T-helper 17 cell (primary cell): Measurements from ENCODE around the gene ANKS1B. TPM values are rescaled to one million over a fixed set of nuclear protein-coding genes. Genes with fewer than 3 reads are reported as not detected.

Source experiments
- ATAC-seq: fragments of 150-1000 bp; cut with Tn5 transposase; 2 replicates; pipeline ENCODE4 v1.10.0; 2021; ENCODE audit warnings: mild to moderate bottlenecking, moderate library complexity
- DNase-seq, 3 donors: peaks; one replicate each; pipeline versions ENCODE4 v3.0.0 to v3.0.0-alpha.2; 2020 to 2021
- H3K9me3 ChIP-seq: one replicate; pipeline ENCODE4 v1.7.0; 2013; ENCODE audit warnings: low read length, mild to moderate bottlenecking; ENCODE audit not compliant: control insufficient read depth, poor library complexity, severe bottlenecking
- H3K27ac Mint-ChIP-seq: one replicate; pipeline ENCODE4 v1.8.0; 2022; ENCODE audit warnings: mild to moderate bottlenecking, moderate library complexity, mixed read lengths
- H3K27me3 Mint-ChIP-seq: one replicate; pipeline ENCODE4 v1.8.0; 2022; ENCODE audit warnings: mixed read lengths
- H3K36me3 Mint-ChIP-seq: one replicate; pipeline ENCODE4 v1.8.0; 2022; ENCODE audit warnings: low read depth, mixed read lengths
- H3K4me1 Mint-ChIP-seq: one replicate; pipeline ENCODE4 v1.8.0; 2022; ENCODE audit warnings: mild to moderate bottlenecking, mixed read lengths
- H3K4me3 Mint-ChIP-seq: one replicate; pipeline ENCODE4 v1.8.0; 2022; ENCODE audit warnings: mild to moderate bottlenecking, moderate library complexity, mixed read lengths
- total RNA-seq, 4 donors: library from RNA in 2 of 4; stranded (reverse) in 2 of 4; gene quantifications; one replicate each; pipeline ENCODE4 v1.2.3 and lab custom pipeline; 2022 to 2026

The ANKS1B gene
- total RNA-seq, 2 donors from 2014 or later = 0.35 to 1.2 TPM

DNA sequence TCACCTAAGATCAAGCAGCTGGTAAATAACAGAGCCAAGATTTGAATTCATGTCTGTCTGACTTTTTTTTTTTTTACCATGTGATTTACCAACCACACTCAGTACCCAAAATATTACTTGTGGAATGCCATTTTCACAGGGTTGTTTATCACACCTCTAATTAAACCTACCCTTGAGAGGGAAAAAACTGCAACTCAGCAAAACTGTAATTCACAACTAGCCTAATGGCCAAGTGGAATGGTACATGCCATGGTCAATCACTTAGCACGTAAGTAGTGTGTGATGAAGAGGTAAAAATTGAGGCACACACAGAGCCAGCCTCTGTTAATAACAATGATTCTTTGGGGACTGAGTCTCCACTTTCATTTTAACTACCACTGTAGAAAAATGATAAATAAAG is 750.0 kb downstream of the ANKS1B start:
- no peak for DNase-seq
- H3K4me1 Mint-ChIP-seq = no peaks in the 10 kb centered on the region
- no peaks in the 10 kb centered on the region for H3K9me3 ChIP-seq
- no peak overlapping the region for H3K4me3 Mint-ChIP-seq
- no peak overlapping the region for H3K27ac Mint-ChIP-seq
- no peaks in the 10 kb centered on the region for H3K27me3 Mint-ChIP-seq
- H3K36me3 Mint-ChIP-seq = no peaks in the 10 kb centered on the region
- no peak for ATAC-seq

- Mint-ChIP-seq H3K36me3 (no peaks in the 10 kb centered on the region), H3K27ac (no peak overlapping the region), H3K4me1 (no peaks in the 10 kb centered on the region), H3K27me3 (no peaks in the 10 kb centered on the region), H3K4me3 (no peak overlapping the region)
- ATAC-seq = no peak
- DNase-seq = no peak
- no peaks in the 10 kb centered on the region for H3K9me3 ChIP-seq
Observed at GRCh38 chr12:99232324-99232723, 752.4 kb downstream of the ANKS1B start.

DNA sequence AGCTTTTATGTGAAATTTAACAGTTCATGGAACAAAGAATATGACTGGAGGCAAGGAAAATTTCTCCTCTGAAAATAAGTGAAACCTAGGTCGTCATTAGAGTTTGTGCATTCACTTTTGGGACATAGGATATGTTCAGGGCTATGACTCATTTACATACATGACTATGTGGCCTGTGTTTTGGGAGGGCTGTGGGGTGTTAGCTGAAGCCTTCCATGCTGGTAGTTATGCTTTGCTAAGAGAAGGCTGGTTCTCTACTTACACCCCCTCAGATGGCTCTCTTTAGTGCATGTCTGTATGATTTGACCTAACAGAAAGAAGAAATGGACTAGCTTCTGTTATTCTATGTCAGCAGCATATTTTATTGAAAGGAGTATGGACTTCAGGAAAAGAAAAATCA is 753.7 kb downstream of the ANKS1B start:
- H3K9me3 ChIP-seq = no peaks in the 10 kb centered on the region
- no peaks in the 10 kb centered on the region for H3K27me3 Mint-ChIP-seq
- H3K27ac Mint-ChIP-seq = no peak overlapping the region
- DNase-seq = no peak
- ATAC-seq = no peak
- no peak overlapping the region for H3K4me3 Mint-ChIP-seq
- no peaks in the 10 kb centered on the region for H3K36me3 Mint-ChIP-seq
- H3K4me1 Mint-ChIP-seq = no peaks in the 10 kb centered on the region

GRCh38 chr12:99224237-99224636 is 760.5 kb downstream of the ANKS1B start:
- no peaks in the 10 kb centered on the region for H3K36me3 Mint-ChIP-seq
- no peaks in the 10 kb centered on the region for H3K27me3 Mint-ChIP-seq
- DNase-seq (no peak), ATAC-seq (no peak)
- H3K9me3 ChIP-seq = no peaks in the 10 kb centered on the region
- H3K4me1 Mint-ChIP-seq = no peaks in the 10 kb centered on the region
- H3K4me3 Mint-ChIP-seq = no peak overlapping the region
- H3K27ac Mint-ChIP-seq = no peak overlapping the region

GRCh38 chr12:99223579-99223978 is 761.2 kb downstream of the ANKS1B start:
- H3K9me3 ChIP-seq = no peaks in the 10 kb centered on the region
- no peak for ATAC-seq
- no peaks in the 10 kb centered on the region for H3K27me3 Mint-ChIP-seq
- H3K4me1 Mint-ChIP-seq = no peaks in the 10 kb centered on the region
- no peak overlapping the region for H3K27ac Mint-ChIP-seq
- H3K36me3 Mint-ChIP-seq = no peaks in the 10 kb centered on the region
- no peak for DNase-seq
- no peak overlapping the region for H3K4me3 Mint-ChIP-seq

GRCh38 chr12:99213047-99213446 is 771.7 kb downstream of the ANKS1B start:
- Mint-ChIP-seq H3K27ac (no peak overlapping the region), H3K27me3 (no peaks in the 10 kb centered on the region), H3K4me3 (no peak overlapping the region), H3K36me3 (no peaks in the 10 kb centered on the region), H3K4me1 (no peaks in the 10 kb centered on the region)
- DNase-seq (no peak), ATAC-seq (no peak)
- no peaks in the 10 kb centered on the region for H3K9me3 ChIP-seq

DNA sequence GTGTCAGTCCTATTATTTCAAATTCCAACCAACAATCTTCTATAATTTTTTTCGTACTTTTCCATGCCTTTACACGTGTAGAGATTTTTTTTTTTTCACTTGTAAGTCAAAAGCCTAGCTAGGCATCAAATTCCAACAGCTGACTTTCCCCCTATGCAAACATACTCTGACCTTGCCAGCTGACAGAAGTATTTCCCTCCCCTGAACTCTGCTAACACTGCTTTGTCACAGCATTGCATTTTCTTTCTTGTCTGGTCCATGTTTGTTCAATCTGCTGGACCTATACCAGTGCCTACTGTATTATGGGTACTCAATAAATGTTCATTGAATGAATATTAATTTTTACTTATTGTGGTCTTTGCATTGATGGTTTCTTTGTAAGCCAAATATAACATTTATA is 772.5 kb downstream of the ANKS1B start:
- DNase-seq = no peak
- no peak for ATAC-seq
- Mint-ChIP-seq H3K36me3 (no peaks in the 10 kb centered on the region), H3K4me3 (no peak overlapping the region), H3K27me3 (no peaks in the 10 kb centered on the region), H3K27ac (no peak overlapping the region), H3K4me1 (no peaks in the 10 kb centered on the region)
- H3K9me3 ChIP-seq = no peaks in the 10 kb centered on the region

GRCh38 chr12:99205111-99205510 is 779.6 kb downstream of the ANKS1B start:
- no peaks in the 10 kb centered on the region for H3K4me1 Mint-ChIP-seq

GRCh38 chr12:99201906-99202645 is 782.7 kb downstream of the ANKS1B start:
- no peaks in the 10 kb centered on the region for H3K27me3 Mint-ChIP-seq
- H3K4me3 Mint-ChIP-seq = no peak overlapping the region
- H3K9me3 ChIP-seq = peaks cover 5% of the 10 kb centered on the region
- no peak for DNase-seq
- no peak overlapping the region for H3K27ac Mint-ChIP-seq
- ATAC-seq = no peak
- no peaks in the 10 kb centered on the region for H3K36me3 Mint-ChIP-seq
- no peaks in the 10 kb centered on the region for H3K4me1 Mint-ChIP-seq

More at GRCh38 chr12:99205111-99205510, 779.6 kb downstream of the ANKS1B start:
- peaks cover 5% of the 10 kb centered on the region for H3K9me3 ChIP-seq
- Mint-ChIP-seq H3K36me3 (no peaks in the 10 kb centered on the region), H3K27me3 (no peaks in the 10 kb centered on the region), H3K27ac (no peak overlapping the region), H3K4me3 (no peak overlapping the region)
- ATAC-seq (no peak), DNase-seq (no peak)

GRCh38 chr12:99200711-99201384 is 783.9 kb downstream of the ANKS1B start:
- H3K4me1 Mint-ChIP-seq = no peaks in the 10 kb centered on the region

GRCh38 chr12:99195474-99195873 is 789.3 kb downstream of the ANKS1B start:
- no peaks in the 10 kb centered on the region for H3K9me3 ChIP-seq
- no peaks in the 10 kb centered on the region for H3K4me1 Mint-ChIP-seq
- no peak overlapping the region for H3K4me3 Mint-ChIP-seq
- H3K27me3 Mint-ChIP-seq = no peaks in the 10 kb centered on the region
- H3K27ac Mint-ChIP-seq = no peak overlapping the region
- no peak for DNase-seq
- no peaks in the 10 kb centered on the region for H3K36me3 Mint-ChIP-seq
- no peak for ATAC-seq

More at GRCh38 chr12:99200711-99201384, 783.9 kb downstream of the ANKS1B start:
- ATAC-seq (no peak), DNase-seq (no peak)
- peaks cover 5% of the 10 kb centered on the region for H3K9me3 ChIP-seq
- H3K36me3 Mint-ChIP-seq = no peaks in the 10 kb centered on the region
- no peak overlapping the region for H3K4me3 Mint-ChIP-seq
- no peaks in the 10 kb centered on the region for H3K27me3 Mint-ChIP-seq
- no peak overlapping the region for H3K27ac Mint-ChIP-seq

GRCh38 chr12:99192489-99192888 is 792.2 kb downstream of the ANKS1B start:
- Mint-ChIP-seq H3K36me3 (no peaks in the 10 kb centered on the region), H3K4me1 (no peaks in the 10 kb centered on the region), H3K4me3 (no peak overlapping the region), H3K27me3 (no peaks in the 10 kb centered on the region), H3K27ac (no peak overlapping the region)
- ATAC-seq (no peak), DNase-seq (no peak)
- H3K9me3 ChIP-seq = no peaks in the 10 kb centered on the region

DNA sequence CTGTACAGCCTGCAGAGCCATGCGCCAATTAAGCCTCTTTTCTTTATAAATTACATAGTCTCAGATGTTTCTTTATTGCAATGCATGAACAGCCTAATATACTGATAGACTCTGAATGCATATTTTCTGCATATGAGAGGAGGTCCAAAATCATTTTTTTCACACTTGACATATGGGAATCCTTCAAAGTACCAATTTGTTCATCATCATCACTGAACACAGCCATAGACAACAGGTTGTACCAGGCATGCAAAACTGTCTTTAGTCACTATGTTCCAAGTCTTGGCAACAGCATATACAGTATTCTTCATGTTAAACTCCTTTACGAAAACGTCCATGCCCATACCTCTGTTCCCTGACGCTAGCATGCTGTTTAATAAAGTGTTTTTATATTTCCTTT is 807.9 kb downstream of the ANKS1B start:
- no peak for ATAC-seq
- H3K36me3 Mint-ChIP-seq = no peaks in the 10 kb centered on the region
- DNase-seq = no peak
- H3K27me3 Mint-ChIP-seq = no peaks in the 10 kb centered on the region
- no peak overlapping the region for H3K27ac Mint-ChIP-seq
- H3K4me3 Mint-ChIP-seq = no peak overlapping the region
- no peaks in the 10 kb centered on the region for H3K4me1 Mint-ChIP-seq
- H3K9me3 ChIP-seq = no peaks in the 10 kb centered on the region

DNA sequence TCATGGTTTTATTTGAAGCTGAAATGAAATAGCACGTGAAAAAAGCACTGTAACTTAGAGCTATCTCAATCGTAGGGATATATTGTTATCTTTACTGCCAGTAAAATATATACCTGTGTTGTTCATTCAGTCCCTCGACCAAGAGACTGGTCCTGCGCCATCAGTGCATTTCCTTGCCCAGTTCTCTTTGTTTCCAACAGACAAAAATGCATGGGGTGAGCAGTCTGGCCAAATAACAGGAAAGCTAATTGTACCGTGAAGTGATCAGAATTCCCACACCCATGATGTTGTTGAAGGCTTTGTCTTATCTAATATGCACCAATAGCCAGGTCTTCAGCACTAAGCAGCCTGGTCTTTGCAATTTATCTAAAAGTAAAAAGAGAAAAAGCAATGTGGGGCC is 814.3 kb downstream of the ANKS1B start:
- Mint-ChIP-seq H3K4me3 (no peak overlapping the region), H3K27me3 (no peaks in the 10 kb centered on the region), H3K4me1 (no peaks in the 10 kb centered on the region), H3K27ac (no peak overlapping the region), H3K36me3 (no peaks in the 10 kb centered on the region)
- ATAC-seq (no peak), DNase-seq (no peak)
- H3K9me3 ChIP-seq = no peaks in the 10 kb centered on the region
